ENCODE results near the gene PLCH1. TPM values are rescaled to one million over a fixed set of nuclear protein-coding genes. Genes with fewer than 3 reads are reported as not detected.

The PLCH1 gene

DNA sequence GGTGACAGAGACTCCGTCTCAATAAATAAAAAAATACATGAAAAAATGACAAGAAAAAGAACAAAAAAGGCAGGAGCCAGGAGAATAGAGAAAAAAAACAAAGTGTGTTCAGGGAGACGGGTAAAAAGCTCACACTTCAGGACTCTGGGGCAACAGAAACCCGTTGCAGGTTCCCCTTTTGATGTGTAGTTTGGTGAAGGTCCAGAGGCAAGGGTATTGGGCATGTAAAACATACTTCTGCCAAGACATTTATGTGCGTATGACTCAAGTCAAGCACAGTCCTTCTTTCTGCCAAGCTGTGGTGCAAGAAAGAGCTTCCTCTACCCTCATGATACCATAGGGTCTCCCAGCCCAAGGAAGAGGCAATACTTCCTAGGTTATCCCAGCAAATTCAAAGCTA lies 418.0 kb downstream of the PLCH1 start:
- Histone ChIP-seq H3K27me3 (ENCODE audit: control insufficient read depth, insufficient read depth, low read length) (no peaks in the 10 kb centered on the region), H3K4me1 (ENCODE audit: control insufficient read depth, insufficient read depth, low read length) (no peaks in the 10 kb centered on the region), H3K9ac (ENCODE audit: low read depth, low read length) (no peak overlapping the region), H3K4me3 (ENCODE audit: low read length) (no peak overlapping the region), H3K36me3 (ENCODE audit: insufficient read depth, low read length) (no peaks in the 10 kb centered on the region), H3K9me3 (replicated peaks; ENCODE audit: low read length) (no peaks in the 10 kb centered on the region), H3K4me2 (ENCODE audit: low read length) (no peak overlapping the region)

DNA sequence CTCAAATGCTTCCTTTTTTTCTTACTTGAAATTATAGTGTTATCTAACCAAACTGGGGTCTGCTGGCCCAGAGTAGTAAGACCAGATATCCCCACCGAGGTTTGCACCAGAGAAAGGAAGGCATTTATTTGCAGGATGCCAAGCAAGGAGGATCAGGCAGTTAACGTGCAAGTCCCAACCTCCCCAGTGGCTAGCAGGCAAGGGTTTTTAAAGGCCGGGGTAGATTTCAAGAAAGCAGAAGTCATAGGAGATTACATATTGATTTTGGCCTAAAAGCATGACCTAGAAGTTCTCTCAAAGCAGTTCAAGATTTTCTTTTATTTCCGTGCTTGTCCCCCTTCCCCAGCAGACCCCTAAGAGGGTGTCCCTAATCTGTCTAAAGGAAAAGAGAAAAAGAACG lies 418.6 kb downstream of the PLCH1 start:
- no peak overlapping the region for H3K4me2 ChIP-seq (ENCODE audit: low read length)
- H3K9ac ChIP-seq (ENCODE audit: low read depth, low read length), result no peak overlapping the region
- no peaks in the 10 kb centered on the region for H3K36me3 ChIP-seq (ENCODE audit: insufficient read depth, low read length)
- no peaks in the 10 kb centered on the region for H3K9me3 ChIP-seq (replicated peaks; ENCODE audit: low read length)
- H3K4me1 ChIP-seq (ENCODE audit: control insufficient read depth, insufficient read depth, low read length), result no peaks in the 10 kb centered on the region
- no peak overlapping the region for H3K4me3 ChIP-seq (ENCODE audit: low read length)
- H3K27me3 ChIP-seq (ENCODE audit: control insufficient read depth, insufficient read depth, low read length), result no peaks in the 10 kb centered on the region

Small RNA genes within 50 kb of the gene (small RNA-seq; reads per million reads assigned to genes)
- gene AC108729.3, result not detected
- not detected for gene RN7SL715P

Data from skeletal muscle satellite cell (primary cell).